H1 (cell line): ENCODE data around the gene CEMP1.

Source experiments
- CHD7 ChIP-seq: fragments of 300-600 bp; sonication (generic); IDR thresholded peaks from 2 replicates; pipeline ENCODE4 v1.7.1; 2012; ENCODE audit warnings: low read length, moderate library complexity, mild to moderate bottlenecking, inconsistent platforms; ENCODE audit not compliant: insufficient replicate concordance
- CREB1 ChIP-seq: IDR thresholded peaks from 2 replicates; pipeline ENCODE4 v1.6.1; 2012; ENCODE audit warnings: inconsistent platforms
- CTBP2 ChIP-seq: IDR thresholded peaks from 2 replicates; pipeline ENCODE4 v1.7.0; 2011; ENCODE audit warnings: borderline replicate concordance, mild to moderate bottlenecking, moderate library complexity, mixed read lengths, low read length; ENCODE audit not compliant: insufficient read depth, insufficient read length
- CTCF ChIP-seq, 3 experiments: IDR thresholded peaks; 1 replicate in 2 of 3; 2 replicates in 1 of 3; pipeline versions ENCODE4 v1.5.1 to v1.6.1; 2011; ENCODE audit warnings: low read length in 3 of 3, mild to moderate bottlenecking in 3 of 3, inconsistent platforms in 2 of 3, low read depth in 1 of 3, moderate library complexity in 1 of 3; ENCODE audit not compliant: insufficient read depth in 1 of 3; ENCODE audit errors: control extremely low read depth in 1 of 3
- EP300 ChIP-seq, 2 experiments: IDR thresholded peaks; 1 replicate in 1 of 2; 2 replicates in 1 of 2; pipeline ENCODE4 v1.6.1; 2011 to 2012; ENCODE audit warnings: low read depth in 2 of 2, low read length in 2 of 2, mild to moderate bottlenecking in 2 of 2, borderline replicate concordance in 1 of 2, inconsistent platforms in 1 of 2, moderate library complexity in 1 of 2
- EZH2 ChIP-seq: fragments of 200-600 bp; sonication (generic); IDR thresholded peaks from 2 replicates; pipeline ENCODE4 v1.7.1; 2012; ENCODE audit warnings: low read depth, mild to moderate bottlenecking, moderate library complexity, low read length, inconsistent platforms; ENCODE audit not compliant: severe bottlenecking
- MAFK ChIP-seq: IDR thresholded peaks from 2 replicates; pipeline ENCODE4 v1.6.1; 2012; ENCODE audit warnings: low read depth, mild to moderate bottlenecking, improper control_type of control experiment, low read length
- MAX ChIP-seq: IDR thresholded peaks from 2 replicates; pipeline ENCODE4 v1.6.1; 2012; ENCODE audit warnings: inconsistent platforms
- POLR2A ChIP-seq, 2 experiments: IDR thresholded peaks; 1 replicate in 1 of 2; 2 replicates in 1 of 2; pipeline ENCODE4 v1.6.1; 2011; ENCODE audit warnings: low read depth in 2 of 2, low read length in 2 of 2, mild to moderate bottlenecking in 2 of 2; ENCODE audit errors: control extremely low read depth in 1 of 2
- POLR2AphosphoS5 ChIP-seq: IDR thresholded peaks from 2 replicates; pipeline ENCODE4 v1.6.1; 2011; ENCODE audit warnings: low read depth, low read length
- POU5F1 ChIP-seq: IDR thresholded peaks from 2 replicates; pipeline ENCODE4 v1.6.1; 2011; ENCODE audit warnings: low read depth, mild to moderate bottlenecking, low read length, moderate library complexity
- RBBP5 ChIP-seq: IDR thresholded peaks from 2 replicates; pipeline ENCODE4 v1.7.1; 2012; ENCODE audit warnings: low read depth, mild to moderate bottlenecking, inconsistent platforms, low read length, moderate library complexity, borderline replicate concordance
- SIRT6 ChIP-seq: IDR thresholded peaks from one replicate; pipeline ENCODE4 v1.7.1; 2012; ENCODE audit warnings: low read length, inconsistent platforms
- SUZ12 ChIP-seq: fragments of 200-600 bp; sonication (generic); IDR thresholded peaks from 2 replicates; pipeline ENCODE4 v1.6.1; 2012; ENCODE audit warnings: mild to moderate bottlenecking, inconsistent platforms, low read length, moderate library complexity, mixed read lengths

- no peak for TF ChIP-seq EZH2
- TF ChIP-seq RBBP5, result no peak
- TF ChIP-seq POU5F1, result no peak
- no peak for TF ChIP-seq CTCF (IDR thresholded peaks at IDR 0.05; ENCODE audit: control extremely low read depth in 1 of 3, insufficient read depth in 1 of 3, low read depth in 1 of 3, low read length in 3 of 3)
- no peak for TF ChIP-seq POLR2A (IDR thresholded peaks at IDR 0.05; ENCODE audit: control extremely low read depth in 1 of 2, low read depth in 2 of 2, low read length in 2 of 2)
- no peak for TF ChIP-seq MAFK
- TF ChIP-seq POLR2AphosphoS5, result no peak
- TF ChIP-seq EP300 (IDR thresholded peaks at IDR 0.05; ENCODE audit: borderline replicate concordance in 1 of 2, low read depth in 2 of 2, low read length in 2 of 2), result no peak
- no peak for TF ChIP-seq SUZ12
- TF ChIP-seq MAX, result no peak
- no peak for TF ChIP-seq CTBP2
- no peak for TF ChIP-seq CHD7
- no peak for TF ChIP-seq SIRT6
- TF ChIP-seq CREB1, result no peak
These were observed 2.7 kb upstream of the CEMP1 start for GRCh38 chr16:2533912-2534311.
